ENCODE results near the gene TELO2.

TELO2 gene

GRCh38 chr16:1539720-1540555 lies 46.8 kb downstream of the TELO2 start:
- DNase-seq (ENCODE audit: insufficient read length, low spot score), result no peak
- TF ChIP-seq CTCF (IDR thresholded peaks at IDR 0.05; ENCODE audit: insufficient read depth, missing control alignments), result no peak
- no peak for FAIRE-seq

- no peak for TF ChIP-seq CTCF (IDR thresholded peaks at IDR 0.05; ENCODE audit: insufficient read depth, missing control alignments)
- no peak for FAIRE-seq
Measured at GRCh38 chr16:1540556-1540855, 47.3 kb downstream of the TELO2 start.

GRCh38 chr16:1541293-1542165 lies 48.4 kb downstream of the TELO2 start:
- DNase-seq (ENCODE audit: insufficient read length, low spot score) (no peak), FAIRE-seq (no peak)
- no peak for TF ChIP-seq CTCF (IDR thresholded peaks at IDR 0.05; ENCODE audit: insufficient read depth, missing control alignments)

More at GRCh38 chr16:1540556-1540855, 47.3 kb downstream of the TELO2 start:
- no peak for DNase-seq (ENCODE audit: insufficient read length, low spot score)

GRCh38 chr16:1542166-1542500 lies 49.0 kb downstream of the TELO2 start:
- no peak for FAIRE-seq
- no peak for TF ChIP-seq CTCF (IDR thresholded peaks at IDR 0.05; ENCODE audit: insufficient read depth, missing control alignments)
- DNase-seq (ENCODE audit: insufficient read length, low spot score), result no peak

- FAIRE-seq (no peak), DNase-seq (ENCODE audit: insufficient read length, low spot score) (no peak)
- no peak for TF ChIP-seq CTCF (IDR thresholded peaks at IDR 0.05; ENCODE audit: insufficient read depth, missing control alignments)
Measured at GRCh38 chr16:1542533-1542932, 49.4 kb downstream of the TELO2 start.

- DNase-seq (ENCODE audit: insufficient read length, low spot score), result no peak
- FAIRE-seq, result no peak
- TF ChIP-seq CTCF (IDR thresholded peaks at IDR 0.05; ENCODE audit: insufficient read depth, missing control alignments), result no peak
Measured at GRCh38 chr16:1543085-1543896, 50.1 kb downstream of the TELO2 start.
